H1 (cell line): Measurements from ENCODE around the gene SERPINH1. TPM values are rescaled to one million over a fixed set of nuclear protein-coding genes. Genes with fewer than 3 reads are reported as not detected.

ENCODE experiments used
- CTCF ChIA-PET: fragments of 300-600 bp; sonication (Branson Sonifier 250); formaldehyde crosslinking; loops from one replicate; lab custom pipeline; 2021; ENCODE audit not compliant: partially characterized antibody; lab: Charles Lee
- POLR2A ChIA-PET: fragments of 300-600 bp; sonication (Branson Sonifier 250); formaldehyde crosslinking; loops from one replicate; lab custom pipeline; 2021; ENCODE audit warnings: inconsistent platforms; ENCODE audit not compliant: partially characterized antibody; lab: Charles Lee
- DNase-seq, 2 experiments: peaks; one replicate each; pipeline versions ENCODE4 v3.0.0 to v3.0.0-alpha.2; 2010 to 2022; ENCODE audit warnings: low spot score in 2 of 2, low read depth in 1 of 2, mixed read lengths in 1 of 2
- FAIRE-seq: peaks from 2 replicates; lab custom pipeline; 2011; peaks lifted over from hg19 to GRCh38; lab: Jason Lieb, UNC
- H2AFZ ChIP-seq: 2 replicates; pipeline ENCODE4 v1.8.1; 2012; ENCODE audit warnings: low read length, inconsistent platforms
- H2AK5ac ChIP-seq: 2 replicates; pipeline ENCODE4 v1.6.1; 2013; ENCODE audit warnings: low read depth, low read length
- H2BK120ac ChIP-seq: replicated peaks from 2 replicates; pipeline ENCODE3; 2013; ENCODE audit warnings: low read depth, low read length, inconsistent platforms
- H2BK12ac ChIP-seq: 2 replicates; pipeline ENCODE4 v1.6.1; 2013; ENCODE audit warnings: low read depth, low read length
- H2BK15ac ChIP-seq: 2 replicates; pipeline ENCODE4 v1.6.1; 2013; ENCODE audit warnings: low read length
- H2BK20ac ChIP-seq: 2 replicates; pipeline ENCODE4 v1.6.1; 2013; ENCODE audit warnings: low read length
- H2BK5ac ChIP-seq: 2 replicates; pipeline ENCODE4 v1.6.1; 2013; ENCODE audit warnings: low read depth, low read length
- H3K14ac ChIP-seq: 2 replicates; pipeline ENCODE4 v1.6.1; 2013; ENCODE audit warnings: inconsistent platforms; ENCODE audit not compliant: insufficient read length
- H3K18ac ChIP-seq: 2 replicates; pipeline ENCODE4 v1.6.1; 2013; ENCODE audit warnings: low read length; ENCODE audit errors: extremely low read depth
- H3K23ac ChIP-seq: 2 replicates; pipeline ENCODE4 v1.6.1; 2013; ENCODE audit warnings: inconsistent platforms; ENCODE audit not compliant: insufficient read length
- H3K23me2 ChIP-seq: 2 replicates; pipeline ENCODE4 v1.6.1; 2013; ENCODE audit warnings: low read depth, low read length
- H3K27ac ChIP-seq: 2 replicates; pipeline ENCODE4 v1.6.1; 2011; ENCODE audit warnings: low read depth, low read length, inconsistent platforms
- H3K27me3 ChIP-seq, 4 experiments: replicated peaks in 1 of 4; 1 replicate in 1 of 4; 2 replicates in 3 of 4; pipeline versions ENCODE4 v1.6.1 to v1.8.1; 2011 to 2013; ENCODE audit warnings: low read length in 3 of 4, mild to moderate bottlenecking in 3 of 4, inconsistent platforms in 2 of 4, mixed read lengths in 2 of 4, moderate library complexity in 1 of 4; ENCODE audit not compliant: control insufficient read depth in 3 of 4, insufficient read depth in 3 of 4; ENCODE audit errors: extremely low read depth in 1 of 4
- H3K36me3 ChIP-seq, 4 experiments: 2 replicates each; pipeline versions ENCODE4 v1.6.1 to v1.8.1; 2011 to 2013; ENCODE audit warnings: mild to moderate bottlenecking in 4 of 4, low read length in 3 of 4, moderate library complexity in 2 of 4, control low read depth in 1 of 4, inconsistent platforms in 1 of 4; ENCODE audit not compliant: insufficient read depth in 4 of 4, control insufficient read depth in 2 of 4
- H3K4ac ChIP-seq: replicated peaks from 2 replicates; pipeline ENCODE3; 2013; ENCODE audit warnings: low read length, low read depth, mixed read lengths, inconsistent platforms; ENCODE audit not compliant: insufficient read length
- H3K4me1 ChIP-seq, 4 experiments: replicated peaks in 1 of 4; 1 replicate in 1 of 4; 2 replicates in 3 of 4; pipeline versions ENCODE4 v1.6.1 to v1.8.1; 2011 to 2013; ENCODE audit warnings: low read length in 3 of 4, inconsistent platforms in 2 of 4, mixed read lengths in 1 of 4; ENCODE audit not compliant: insufficient read depth in 4 of 4, control insufficient read depth in 3 of 4
- H3K4me2 ChIP-seq, 2 experiments: 2 replicates each; pipeline versions ENCODE4 v1.6.1 to v1.8.1; 2011 to 2013; ENCODE audit warnings: low read depth in 2 of 2, low read length in 2 of 2, control low read depth in 1 of 2, inconsistent platforms in 1 of 2, mild to moderate bottlenecking in 1 of 2; ENCODE audit not compliant: insufficient read depth in 1 of 2
- H3K4me3 ChIP-seq, 4 experiments: fragments of 200-600, 300-600 bp in 1 of 4; sonication (generic), shearing (Covaris generic), sonication (Bioruptor Twin) in 1 of 4; 2 replicates each; pipeline versions ENCODE4 v1.5.1 to v1.8.1; 2011 to 2016; ENCODE audit warnings: low read length in 4 of 4, low read depth in 3 of 4, control low read depth in 2 of 4, inconsistent platforms in 2 of 4, mild to moderate bottlenecking in 2 of 4, mixed read lengths in 1 of 4, moderate library complexity in 1 of 4; ENCODE audit not compliant: insufficient read depth in 2 of 4; ENCODE audit errors: extremely low read depth in 1 of 4
- H3K56ac ChIP-seq: replicated peaks from 2 replicates; pipeline ENCODE3; 2013; ENCODE audit warnings: low read depth, mild to moderate bottlenecking, mixed read lengths, low read length, inconsistent platforms; ENCODE audit not compliant: insufficient read length
- H3K79me1 ChIP-seq: 2 replicates; pipeline ENCODE4 v1.6.1; 2013; ENCODE audit warnings: low read depth, low read length, control low read depth
- H3K79me2 ChIP-seq, 2 experiments: 2 replicates each; pipeline versions ENCODE4 v1.6.1 to v1.8.1; 2012 to 2013; ENCODE audit warnings: low read length in 2 of 2, mild to moderate bottlenecking in 2 of 2, inconsistent platforms in 1 of 2; ENCODE audit not compliant: insufficient read depth in 2 of 2, control insufficient read depth in 1 of 2
- H3K9ac ChIP-seq, 4 experiments: replicated peaks in 1 of 4; 1 replicate in 1 of 4; 2 replicates in 3 of 4; pipeline versions ENCODE4 v1.6.1 to v1.8.1; 2011 to 2013; ENCODE audit warnings: low read depth in 3 of 4, low read length in 3 of 4, control low read depth in 2 of 4, mild to moderate bottlenecking in 2 of 4, moderate library complexity in 2 of 4, inconsistent platforms in 1 of 4; ENCODE audit errors: extremely low read depth in 1 of 4
- H3K9me3 ChIP-seq, 2 experiments: 2 replicates each; pipeline versions ENCODE4 v1.6.1 to v1.8.1; 2012 to 2013; ENCODE audit warnings: mild to moderate bottlenecking in 2 of 2, moderate library complexity in 2 of 2, control low read depth in 1 of 2, inconsistent platforms in 1 of 2, low read depth in 1 of 2, low read length in 1 of 2, mixed read lengths in 1 of 2; ENCODE audit not compliant: insufficient read depth in 2 of 2
- H4K20me1 ChIP-seq, 2 experiments: replicated peaks in 1 of 2; 2 replicates each; pipeline versions ENCODE3 to v1.8.1; 2011 to 2013; ENCODE audit warnings: inconsistent platforms in 2 of 2, low read length in 2 of 2, mild to moderate bottlenecking in 1 of 2; ENCODE audit not compliant: insufficient read depth in 2 of 2, control insufficient read depth in 1 of 2
- H4K5ac ChIP-seq: 2 replicates; pipeline ENCODE4 v1.6.1; 2013; ENCODE audit warnings: low read length, low read depth, mixed read lengths, inconsistent platforms; ENCODE audit not compliant: insufficient read length
- H4K8ac ChIP-seq: 2 replicates; pipeline ENCODE4 v1.8.0; 2013; ENCODE audit warnings: mild to moderate bottlenecking, moderate library complexity, low read length, inconsistent platforms; ENCODE audit not compliant: insufficient read depth; ENCODE audit errors: extremely low read depth
- H4K91ac ChIP-seq: replicated peaks from 2 replicates; pipeline ENCODE3; 2013; ENCODE audit warnings: low read length, mixed read lengths, inconsistent platforms; ENCODE audit not compliant: insufficient read length
- CBX5 ChIP-seq: fragments of 300-800, 300-1000 bp; sonication (generic); IDR thresholded peaks from 2 replicates; pipeline ENCODE4 v1.7.1; 2016; ENCODE audit warnings: antibody characterized with exemption, low read length, low read depth
- EZH2 ChIP-seq: fragments of 200-600 bp; sonication (generic); IDR thresholded peaks from 2 replicates; pipeline ENCODE4 v1.7.1; 2012; ENCODE audit warnings: low read depth, mild to moderate bottlenecking, moderate library complexity, low read length, inconsistent platforms; ENCODE audit not compliant: severe bottlenecking
- JUND ChIP-seq: IDR thresholded peaks from 2 replicates; pipeline ENCODE4 v1.6.1; 2011; ENCODE audit warnings: mild to moderate bottlenecking, improper control_type of control experiment, low read length
- PHF8 ChIP-seq: fragments of 200-600 bp; sonication (generic); conservative IDR thresholded peaks from 2 replicates; pipeline ENCODE4 v1.7.1; 2012; ENCODE audit warnings: low read depth, mild to moderate bottlenecking, inconsistent platforms, low read length, moderate library complexity
- POLR2A ChIP-seq, 2 experiments: IDR thresholded peaks; 1 replicate in 1 of 2; 2 replicates in 1 of 2; pipeline ENCODE4 v1.6.1; 2011; ENCODE audit warnings: low read depth in 2 of 2, low read length in 2 of 2, mild to moderate bottlenecking in 2 of 2; ENCODE audit errors: control extremely low read depth in 1 of 2
- POLR2AphosphoS5 ChIP-seq: IDR thresholded peaks from 2 replicates; pipeline ENCODE4 v1.6.1; 2011; ENCODE audit warnings: low read depth, low read length
- ZNF274 ChIP-seq: IDR thresholded peaks from 2 replicates; pipeline ENCODE4 v1.7.0; 2012; ENCODE audit warnings: low read length, borderline replicate concordance; ENCODE audit errors: extremely low read depth
- WGBS, 2 experiments: shearing (Covaris generic) in 1 of 2; methylation state at CpG; one replicate each; pipeline versions ENCODE4 v1.1.6 to v1.1.7; 2013 to 2015; ENCODE audit warnings: low lambda C conversion rate in 2 of 2, mixed read lengths in 2 of 2, inconsistent platforms in 1 of 2, low coverage in 1 of 2, missing lambda C conversion rate in 1 of 2; ENCODE audit not compliant: insufficient replicate concordance in 2 of 2, insufficient coverage in 1 of 2, insufficient read length in 1 of 2; ENCODE audit errors: extremely low coverage in 1 of 2, missing lambda C conversion rate in 1 of 2; 5-methylcytosine and 5-hydroxymethylcytosine counted together
- polyA plus RNA-seq, 7 experiments: library from polyadenylated mRNA; depleted of rRNA in 3 of 7; stranded (reverse) in 5 of 7; unstranded in 2 of 7; fragments of >200 nt in 5 of 7; fragments of 200-250 nt in 2 of 7; gene quantifications; 1 replicate in 5 of 7; 2 replicates in 1 of 7; 4 replicates in 1 of 7; pipeline versions ENCODE4 v1.2.1 to v1.2.3, GENCODE V29; 2011 to 2013; ENCODE audit warnings: missing spikeins in 2 of 7, mixed read lengths in 2 of 7
- total RNA-seq: library from RNA; stranded (reverse); fragmentation: NEBNext Ultra II Directional; extraction: Animal tissue kit (Norgen Biotek cat#: 25700); gene quantifications from 2 replicates; pipeline ENCODE4 v1.2.1, GENCODE V29; 2021
- TF ChIP-seq, protein P1 (sequence below): IDR thresholded peaks from 2 replicates; pipeline ENCODE4 v1.6.1; 2011; ENCODE audit warnings: low read depth, mild to moderate bottlenecking, low read length; ENCODE audit not compliant: insufficient read depth

SERPINH1 gene
- total and polyA plus RNA-seq, 2 of the 8 experiments (the other 6 are each of a cell fraction or from before 2014, with no cell fraction given), result 420 to 621 TPM

DNA sequence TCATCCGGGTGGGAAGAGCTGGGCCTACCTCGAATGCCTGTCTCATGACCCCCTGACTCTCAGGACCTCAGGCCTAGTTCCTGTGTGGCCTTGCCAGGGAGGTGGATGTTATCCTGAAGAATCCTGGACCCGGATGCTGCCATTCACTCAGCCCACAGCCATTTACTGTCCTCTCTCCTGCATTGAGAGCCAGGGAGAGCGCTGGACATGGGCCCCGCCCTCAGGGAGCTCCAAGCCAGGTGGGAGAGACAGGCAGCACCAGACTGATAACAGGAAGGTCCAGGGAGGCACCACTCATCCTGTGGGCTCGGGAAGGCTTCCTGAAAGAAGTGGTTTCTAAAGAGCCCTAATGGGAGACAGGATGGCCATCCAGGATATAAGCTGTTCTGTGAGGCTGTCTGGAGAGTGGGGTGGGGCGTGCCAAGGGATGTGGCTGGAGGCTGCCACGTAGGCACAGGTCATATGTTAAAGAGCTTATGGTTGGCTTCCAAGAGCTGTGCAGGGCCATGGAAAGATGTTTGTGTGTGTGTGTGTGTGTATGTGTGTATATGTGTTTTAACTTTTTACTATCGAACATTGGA, 8.6 kb downstream of the SERPINH1 start:
- peaks cover 44 to 75% (median 63%) of the 10 kb centered on the region in 4 experiments for H3K36me3 ChIP-seq
- FAIRE-seq, result no peak

More for the DNA sequence above, 8.6 kb downstream of the SERPINH1 start:
- Histone ChIP-seq H4K5ac (no peak overlapping the region), H4K8ac (no peak overlapping the region; the same call in 1 of the 2 replicates), H2AK5ac (no peak overlapping the region), H3K4me3 (no peak overlapping the region), H2BK12ac (no peak overlapping the region)
- POLR2A ChIA-PET, result interaction anchor here (0.9 to 35.1 kb wide), 10 partner anchors 5 to 167 kb away, joined by 3 to 1120 read pairs (median 6); partner anchors contain the start of gene SERPINH1
- TF ChIP-seq, protein P1, sequence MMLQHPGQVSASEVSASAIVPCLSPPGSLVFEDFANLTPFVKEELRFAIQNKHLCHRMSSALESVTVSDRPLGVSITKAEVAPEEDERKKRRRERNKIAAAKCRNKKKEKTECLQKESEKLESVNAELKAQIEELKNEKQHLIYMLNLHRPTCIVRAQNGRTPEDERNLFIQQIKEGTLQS, result no peak
- TF ChIP-seq JUND, result no peak
- TF ChIP-seq PHF8, result no peak
- no peak for TF ChIP-seq CBX5
- no peak for TF ChIP-seq EZH2
- TF ChIP-seq ZNF274, result no peak
- peak in 1 of 2 experiments; percentile 23; a peak in 1 of 3 replicates for TF ChIP-seq POLR2A (IDR thresholded peaks at IDR 0.05; ENCODE audit: control extremely low read depth in 1 of 2, low read depth in 2 of 2, low read length in 2 of 2)
- no peak; the same call in 1 of the 2 replicates for TF ChIP-seq POLR2AphosphoS5
- TF ChIP-seq, all 59 proteins: peak for 1
- no peak overlapping the region for H4K91ac ChIP-seq
- H2BK15ac ChIP-seq, result no peak overlapping the region
- H3K79me1 ChIP-seq, result peaks cover 9% of the 10 kb centered on the region
- H3K23me2 ChIP-seq, result no peaks in the 10 kb centered on the region; the same call in 1 of the 2 replicates
- DNase-seq, result no peak
- H3K56ac ChIP-seq, result no peak overlapping the region
- peaks cover 3 to 29% of the 10 kb centered on the region in 2 experiments; a peak in 3 of 4 replicates for H3K79me2 ChIP-seq
- H3K14ac ChIP-seq, result no peak overlapping the region
- CTCF ChIA-PET, result interaction anchor here (0.6 to 17.4 kb wide), 9 partner anchors 11 to 181 kb away, joined by 4 to 344 read pairs (median 9); partner anchors contain the start of gene SERPINH1
- H3K9me3 ChIP-seq, result no peaks in the 10 kb centered on the region
- H3K9ac ChIP-seq, result no peak overlapping the region
- H3K4ac ChIP-seq, result no peak overlapping the region
- no peak overlapping the region for H3K23ac ChIP-seq
- H3K27ac ChIP-seq, result no peak overlapping the region
- no peak overlapping the region for H3K4me2 ChIP-seq
- no peaks in the 10 kb centered on the region for H3K27me3 ChIP-seq
- no peak overlapping the region for H3K18ac ChIP-seq
- peaks cover 6 to 28% of the 10 kb centered on the region in 2 experiments for H4K20me1 ChIP-seq
- H2BK120ac ChIP-seq, result no peak overlapping the region
- H2AFZ ChIP-seq, result no peak overlapping the region
- 86% methylated on average over 9 of the region's 9 CpGs; no CpG with 5 or more reads in 1 of the 2 experiments for WGBS, 2 experiments
- no peak overlapping the region for H2BK5ac ChIP-seq
- peaks cover 0 to 8% (median under 1%) of the 10 kb centered on the region in 4 experiments; a peak in 5 of 7 replicates for H3K4me1 ChIP-seq
- no peak overlapping the region for H2BK20ac ChIP-seq
